Measurements from ENCODE around the gene GPSM3.
"Not testable (repeated sequence)": the region's sequence is repeated elsewhere in the genome, so short reads cannot be mapped to it uniquely, and the experiment has no call there.

The GPSM3 gene

GRCh38 chr6:32192608-32193039, at the start of gene GPSM3:
TSS of gene GPSM3 (minus strand) at chr6:32192643. CDS start at chr6:32192513, 130 bp downstream.
- DNase-seq = peak; percentile 51

DNA sequence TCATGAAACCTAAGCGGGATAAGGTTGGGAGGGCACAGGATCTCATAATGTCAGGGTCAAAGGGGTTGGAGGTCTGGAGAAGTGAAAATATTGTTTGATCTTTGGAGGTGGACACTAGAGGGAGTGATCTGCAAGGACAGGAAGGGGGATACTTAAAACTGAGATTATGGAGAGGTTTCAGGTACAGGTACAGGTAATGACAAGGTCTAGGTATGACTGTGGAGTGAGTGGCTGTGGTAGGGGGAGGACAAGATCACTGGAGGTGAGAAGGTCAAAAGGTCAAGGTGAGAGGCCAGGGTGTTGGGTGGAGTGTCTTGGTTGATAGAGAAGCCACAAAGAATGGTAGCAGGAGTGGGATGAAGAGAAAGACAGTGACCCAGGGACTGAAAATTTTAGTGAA, 48.2 kb upstream of the GPSM3 start:
- no peak for DNase-seq

GRCh38 chr6:32239462-32239861, 47.0 kb upstream of the GPSM3 start:
- DNase-seq = no peak

DNA sequence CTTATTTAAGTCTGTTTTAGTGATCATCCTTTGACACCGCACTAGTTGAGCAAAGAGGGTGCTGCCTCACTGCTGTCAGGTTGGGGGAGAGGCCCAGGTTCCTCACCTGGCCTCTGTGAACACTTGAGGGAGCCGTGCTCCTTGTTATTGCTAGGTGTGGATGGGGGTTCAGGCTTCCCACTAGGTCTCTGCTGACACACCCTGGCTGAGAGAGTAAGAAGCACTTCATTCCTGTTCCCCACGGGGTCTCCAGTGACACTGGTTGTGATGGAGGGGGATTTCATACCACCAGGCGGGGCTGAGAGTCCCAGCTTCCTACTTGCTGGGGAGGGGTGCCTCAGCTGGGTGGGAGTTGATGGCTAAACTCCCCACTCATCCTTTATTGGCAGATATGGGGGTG, 42.5 kb upstream of the GPSM3 start:
- no peak for DNase-seq

DNA sequence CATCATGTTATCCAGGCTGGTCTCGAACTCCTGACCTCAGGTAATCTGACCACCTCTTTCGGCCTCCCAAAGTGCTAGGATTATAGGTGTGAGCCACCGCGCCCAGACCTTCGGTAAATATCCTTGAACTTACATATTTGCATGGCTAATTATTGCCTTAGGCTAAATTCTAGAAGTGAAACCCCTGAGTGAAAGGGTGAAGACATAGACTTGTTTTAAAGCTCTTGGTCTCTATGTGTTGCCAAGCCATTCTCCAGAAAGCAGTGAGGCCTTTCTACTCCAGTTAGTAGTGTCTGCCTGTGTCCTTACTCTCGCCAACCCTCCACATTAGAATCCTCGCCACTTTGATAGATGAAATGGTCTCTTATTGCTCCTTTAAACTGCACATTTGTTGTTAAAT, 34.0 kb upstream of the GPSM3 start:
- DNase-seq = no peak

- no peak for DNase-seq
Measured at GRCh38 chr6:32224696-32225095, 32.3 kb upstream of the GPSM3 start.

GRCh38 chr6:32223258-32224235, 31.1 kb upstream of the GPSM3 start, which contains the start of gene NOTCH4:
TSS of gene NOTCH4 (minus strand) at chr6:32224067. CDS start at chr6:32223928, 139 bp downstream.
- DNase-seq = no peak

GRCh38 chr6:32222333-32223230, 30.1 kb upstream of the GPSM3 start:
- no peak for DNase-seq

- DNase-seq = no peak
Measured at GRCh38 chr6:32220021-32220420, 27.6 kb upstream of the GPSM3 start.

- no peak for DNase-seq
Measured at GRCh38 chr6:32218167-32218566, 25.7 kb upstream of the GPSM3 start.

DNA sequence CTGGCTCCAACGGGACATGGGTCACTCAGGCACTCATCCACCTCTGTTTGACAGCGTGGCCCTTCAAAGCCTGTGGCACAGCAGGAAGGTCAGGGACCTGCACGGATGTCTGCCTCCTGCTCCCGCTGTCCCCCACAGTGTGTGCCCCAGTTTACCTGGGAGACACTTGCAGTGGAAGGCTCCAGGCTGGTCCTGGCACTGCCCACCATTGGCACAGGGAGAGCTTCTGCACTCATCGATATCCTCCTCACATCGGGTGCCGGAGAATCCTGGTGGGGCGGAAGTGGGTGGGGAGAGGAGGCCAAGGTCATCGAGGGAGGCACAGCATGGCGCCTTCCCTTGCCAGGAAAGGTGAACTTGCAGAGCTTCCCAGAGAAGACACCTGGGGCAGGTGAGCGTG, 24.6 kb upstream of the GPSM3 start:
- DNase-seq = no peak

- DNase-seq = no peak
Measured at GRCh38 chr6:32216285-32216684, 23.8 kb upstream of the GPSM3 start.

GRCh38 chr6:32215617-32216016, 23.2 kb upstream of the GPSM3 start:
- no peak for DNase-seq

DNA sequence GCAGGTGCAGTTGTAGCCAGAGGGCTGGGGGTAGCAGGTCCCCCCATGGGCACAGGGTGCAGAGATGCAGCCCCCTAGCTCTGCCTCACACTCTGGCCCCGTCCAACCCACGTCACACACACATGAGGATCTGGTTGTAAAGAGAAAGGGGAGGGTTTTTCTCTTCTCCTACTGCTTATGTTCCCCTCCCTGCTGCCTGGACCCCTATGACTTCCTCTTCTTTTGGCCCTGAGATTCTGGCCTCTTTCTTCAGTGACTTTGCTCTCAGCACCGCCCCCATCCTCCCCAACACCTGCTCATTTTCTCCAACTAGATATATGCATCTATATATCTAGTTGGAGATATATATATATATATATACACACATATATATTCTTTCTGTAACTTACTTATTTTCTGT, 21.7 kb upstream of the GPSM3 start:
- no peak for DNase-seq

DNA sequence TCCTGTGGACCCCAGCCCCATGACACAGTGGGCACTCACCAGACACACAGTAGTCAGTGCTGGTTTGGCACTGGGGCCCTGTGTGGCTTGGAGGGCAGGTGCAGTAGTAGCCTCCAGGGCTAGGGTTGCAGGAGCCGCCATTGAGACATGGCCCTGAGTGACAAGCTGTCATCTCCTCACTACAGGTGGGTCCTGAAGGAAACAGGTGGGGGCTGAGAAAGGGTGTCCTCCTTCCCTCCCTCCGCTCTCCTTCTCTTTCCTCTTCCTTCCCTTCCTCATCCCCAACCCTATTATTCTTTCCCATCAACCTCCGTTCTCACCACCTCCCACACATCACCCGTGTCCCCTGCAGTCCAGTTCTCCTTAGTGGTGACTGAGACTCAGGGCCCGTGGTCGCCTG, 21.2 kb upstream of the GPSM3 start:
- DNase-seq = no peak

- DNase-seq = no peak
Measured at GRCh38 chr6:32212076-32212760, 19.8 kb upstream of the GPSM3 start.

- DNase-seq = not testable (repeated sequence)
Measured at GRCh38 chr6:32211432-32211831, 19.0 kb upstream of the GPSM3 start.

GRCh38 chr6:32210191-32210601, 17.8 kb upstream of the GPSM3 start:
- DNase-seq = no peak

DNA sequence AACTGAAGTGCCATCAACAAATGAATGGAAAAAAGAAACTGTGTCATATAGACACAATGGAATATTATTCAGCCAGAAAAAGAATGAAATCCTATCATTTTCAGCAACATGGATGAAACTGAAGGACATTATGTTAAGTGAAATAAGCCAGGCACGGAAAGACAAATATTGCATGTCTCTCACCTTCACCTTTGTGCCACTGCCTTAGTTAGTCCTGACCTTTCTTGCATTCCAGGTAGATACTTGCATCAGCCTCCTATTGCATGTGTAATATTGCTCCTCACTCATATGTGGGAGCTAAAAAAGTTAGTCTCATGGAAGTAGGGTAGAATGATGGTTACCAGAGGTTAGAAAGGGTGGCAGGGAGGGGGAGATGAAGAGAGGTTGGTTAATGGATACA, 16.6 kb upstream of the GPSM3 start:
- DNase-seq = no peak

- no peak for DNase-seq
Measured at GRCh38 chr6:32204268-32204715, 11.8 kb upstream of the GPSM3 start.

GRCh38 chr6:32203426-32204267, 11.2 kb upstream of the GPSM3 start:
- no peak for DNase-seq

DNA sequence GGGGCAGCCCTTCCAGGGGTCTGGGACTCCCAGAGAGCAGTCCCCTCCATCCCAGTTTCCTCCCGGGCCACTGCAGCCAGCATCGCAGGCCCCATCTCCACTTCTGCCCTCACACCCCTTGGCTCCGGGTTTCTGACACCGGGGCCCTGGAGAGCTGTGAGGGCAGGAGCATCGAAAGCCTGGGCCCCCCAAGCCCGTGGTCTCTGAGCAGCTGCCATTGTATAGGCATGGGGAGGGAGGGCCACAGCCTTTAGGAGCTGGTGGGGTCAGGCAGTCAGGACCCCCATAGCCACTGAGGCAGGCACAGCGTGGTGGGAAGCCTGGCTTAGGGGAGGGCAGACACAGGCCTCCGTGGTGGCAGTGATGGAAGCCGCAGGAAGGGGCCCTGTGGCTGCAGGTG, 9.7 kb upstream of the GPSM3 start:
- no peak for DNase-seq
